Stimulated activated naive CD8-positive, alpha-beta T cell treated with anti-CD3 and anti-CD28 coated beads, Interleukin-15, amount 100 ng/mL, for 72 hours (primary cell): Measurements from ENCODE around the gene DGKE.

Source experiments
- ATAC-seq: fragments of 150-1000 bp; cut with Tn5 transposase; 2 replicates; pipeline ENCODE4 v1.10.0; 2021; ENCODE audit warnings: mild to moderate bottlenecking, moderate library complexity
- DNase-seq, 2 donors: peaks; one replicate each; pipeline ENCODE4 v3.0.0; 2021 to 2022
- H3K27ac Mint-ChIP-seq, 2 donors: one replicate each; pipeline ENCODE4 v1.8.0; 2022; ENCODE audit warnings: mild to moderate bottlenecking in 2 of 2, mixed read lengths in 2 of 2, moderate library complexity in 2 of 2
- H3K27me3 Mint-ChIP-seq: one replicate; pipeline ENCODE4 v1.8.0; 2022; ENCODE audit warnings: mixed read lengths
- H3K4me1 Mint-ChIP-seq: one replicate; pipeline ENCODE4 v1.8.0; 2022; ENCODE audit warnings: mild to moderate bottlenecking, mixed read lengths
- H3K4me3 Mint-ChIP-seq, 2 donors: one replicate each; pipeline ENCODE4 v1.8.0; 2022; ENCODE audit warnings: mild to moderate bottlenecking in 2 of 2, mixed read lengths in 2 of 2, moderate library complexity in 1 of 2
- H3K9me3 Mint-ChIP-seq, 2 donors: one replicate each; pipeline ENCODE4 v1.8.0; 2022; ENCODE audit warnings: mixed read lengths in 2 of 2

The DGKE gene

DNA sequence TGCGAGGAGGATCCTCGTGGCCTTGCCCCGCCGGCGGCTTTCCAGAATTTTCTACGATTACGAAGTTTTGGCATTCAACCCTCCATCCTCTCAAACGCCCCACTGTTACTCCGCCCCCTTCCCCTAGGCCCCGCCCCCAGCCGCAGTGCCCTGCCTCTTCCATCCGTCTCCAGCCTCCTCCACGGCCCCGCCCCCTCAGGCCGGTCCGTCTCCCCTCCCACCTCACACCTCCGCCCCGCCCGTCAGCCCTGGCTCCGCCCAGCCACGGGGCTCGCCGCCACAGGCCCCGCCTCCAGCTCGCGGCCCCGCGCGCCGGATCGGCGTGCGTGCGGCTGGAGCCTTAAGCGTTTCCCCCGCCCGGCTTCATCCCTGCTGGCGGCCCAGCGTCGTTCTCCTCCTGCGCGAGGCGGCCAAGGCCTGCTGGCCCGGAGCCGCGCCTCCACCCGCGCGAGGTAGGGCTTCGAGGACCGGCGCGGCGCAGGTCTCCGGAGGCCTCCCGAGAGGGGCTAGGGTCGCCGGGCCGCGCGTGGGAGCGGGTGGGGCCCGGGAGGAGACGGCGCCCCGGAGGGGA lies at the start of gene DGKE, which contains the start of gene C17orf67:
Gene DGKE (plus strand): TSS at position 343 of the 571 bp plus-strand sequence. CDS start 645 bp downstream, outside the sequence.
Gene C17orf67 (minus strand): TSS at position 112 of the 571 bp plus-strand sequence. CDS start 18,110 bp downstream, outside the sequence.
- H3K4me3 Mint-ChIP-seq, result peak within 1 kb of the TSS; percentile 96
- DNase-seq (peak; percentile 98 to 99), ATAC-seq (peak; percentile 86)
- H3K27me3 Mint-ChIP-seq, result no peaks in the 10 kb centered on the region
- peaks cover 77% of the 10 kb centered on the region for H3K4me1 Mint-ChIP-seq
- peak within 1 kb of the TSS; percentile 93 to 98 for H3K27ac Mint-ChIP-seq
- no peaks in the 10 kb centered on the region for H3K9me3 Mint-ChIP-seq

DNA sequence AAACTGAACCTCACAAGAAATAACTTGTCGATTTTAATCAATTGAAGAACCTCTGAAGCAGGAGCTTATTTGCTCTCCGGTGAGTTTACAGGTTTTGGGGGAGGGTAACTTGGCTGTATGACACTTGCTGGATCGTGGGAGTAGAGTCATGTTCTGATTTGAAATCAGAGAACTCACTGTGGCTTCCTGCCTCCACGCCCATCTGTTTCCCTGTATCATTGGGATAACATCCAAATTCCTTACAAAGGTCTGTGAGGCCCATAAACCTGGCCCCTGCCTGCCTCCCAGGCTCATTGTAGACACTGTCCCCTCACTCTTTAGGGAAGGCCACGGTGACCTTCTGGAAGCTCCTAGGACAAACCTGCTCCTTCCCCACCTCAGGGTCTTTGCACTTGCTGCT lies 48.5 kb upstream of the DGKE start:
- H3K4me3 Mint-ChIP-seq, result peak overlapping the region; percentile 9 to 75
- H3K27ac Mint-ChIP-seq, result peak overlapping the region; percentile 99
- peaks cover 7% of the 10 kb centered on the region for H3K27me3 Mint-ChIP-seq
- ATAC-seq (no peak), DNase-seq (no peak)
- H3K4me1 Mint-ChIP-seq, result peaks cover 59% of the 10 kb centered on the region
- peaks cover 0 to under 1% of the 10 kb centered on the region in 2 donors for H3K9me3 Mint-ChIP-seq

- Mint-ChIP-seq H3K27me3 (peaks cover 7% of the 10 kb centered on the region), H3K4me1 (peaks cover 54% of the 10 kb centered on the region), H3K4me3 (peak overlapping the region; percentile 75), H3K27ac (peak overlapping the region; percentile 99), H3K9me3 (peaks cover 0 to 8% of the 10 kb centered on the region in 2 donors)
- DNase-seq, result no peak
- ATAC-seq, result no peak
Measured at GRCh38 chr17:56785997-56786680, 47.8 kb upstream of the DGKE start.

GRCh38 chr17:56786989-56787482 lies 46.9 kb upstream of the DGKE start:
- peak; percentile 67 to 86 for DNase-seq
- Mint-ChIP-seq H3K27me3 (peaks cover 1% of the 10 kb centered on the region), H3K4me1 (peaks cover 51% of the 10 kb centered on the region), H3K4me3 (peak overlapping the region; percentile 75), H3K9me3 (peaks cover under 1 to 10% of the 10 kb centered on the region in 2 donors), H3K27ac (peak overlapping the region; percentile 99)
- ATAC-seq, result peak; percentile 100

DNA sequence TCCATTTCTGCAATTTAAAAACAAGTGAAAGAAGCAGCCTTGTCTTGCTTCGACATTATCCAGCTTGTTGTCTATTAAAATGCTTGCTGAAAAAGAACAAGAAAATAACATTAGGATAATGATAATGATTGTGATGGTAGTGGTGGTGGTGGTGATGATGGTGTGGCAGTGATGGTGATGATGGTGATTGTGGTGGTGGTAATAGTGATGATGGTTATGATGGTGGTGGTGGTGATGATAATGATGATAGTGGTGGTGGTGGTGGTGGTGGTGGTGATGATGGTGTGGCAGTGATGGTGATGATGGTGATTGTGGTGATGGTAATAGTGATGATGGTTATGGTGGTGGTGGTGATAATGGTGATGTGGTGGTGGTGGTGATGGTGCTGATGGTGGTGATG lies 41.7 kb upstream of the DGKE start:
- Mint-ChIP-seq H3K4me3 (no peak overlapping the region), H3K4me1 (peaks cover 15% of the 10 kb centered on the region), H3K9me3 (peaks cover 7 to 21% of the 10 kb centered on the region in 2 donors), H3K27ac (peak overlapping the region; percentile 67 to 81), H3K27me3 (no peaks in the 10 kb centered on the region)
- ATAC-seq, result no peak
- DNase-seq, result no peak

DNA sequence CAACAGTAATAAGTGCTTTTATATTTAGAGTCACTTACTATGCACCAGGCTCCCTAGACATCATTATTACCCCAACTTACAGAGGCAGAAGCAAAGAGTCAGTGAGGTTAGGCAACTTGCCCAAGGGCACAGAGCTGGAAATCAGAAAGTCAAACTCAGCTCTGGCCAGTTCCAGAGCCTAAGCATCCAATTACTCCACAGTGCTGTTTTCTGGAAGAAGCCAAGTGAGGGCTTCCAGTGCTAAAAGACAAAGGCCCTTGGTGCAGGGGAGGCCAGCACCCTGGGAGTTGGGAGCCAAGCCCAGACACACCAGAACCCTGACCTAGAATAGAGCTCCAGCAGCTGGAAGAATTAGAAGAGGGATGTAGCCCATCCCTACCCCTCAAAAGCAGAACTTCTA lies 40.4 kb upstream of the DGKE start:
- no peak for ATAC-seq
- DNase-seq, result no peak
- H3K27ac Mint-ChIP-seq, result peak overlapping the region in 1 of 2 donors; percentile 31
- H3K4me1 Mint-ChIP-seq, result peaks cover 6% of the 10 kb centered on the region
- no peaks in the 10 kb centered on the region for H3K27me3 Mint-ChIP-seq
- H3K9me3 Mint-ChIP-seq, result peaks cover 7 to 21% of the 10 kb centered on the region in 2 donors
- H3K4me3 Mint-ChIP-seq, result no peak overlapping the region

DNA sequence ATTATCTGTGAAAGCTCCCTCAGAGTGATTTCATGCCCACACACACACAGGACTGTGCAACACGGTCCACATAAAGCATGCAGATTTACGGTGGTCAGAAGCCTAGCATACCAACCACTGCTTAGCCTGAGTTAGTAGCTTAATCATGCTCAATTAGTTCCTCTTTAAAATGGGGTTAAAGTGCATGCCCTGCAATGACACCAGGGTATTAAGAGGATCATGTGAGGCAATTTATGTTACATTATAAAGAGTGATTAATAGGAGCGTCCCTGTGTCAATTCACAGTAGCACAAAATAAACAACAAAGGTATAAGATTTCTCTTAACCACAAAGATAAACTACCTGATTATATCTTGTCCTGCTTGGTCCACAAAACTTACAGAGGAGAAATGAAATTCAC lies 40.0 kb upstream of the DGKE start:
- Mint-ChIP-seq H3K9me3 (peaks cover 7 to 21% of the 10 kb centered on the region in 2 donors), H3K4me1 (peaks cover 3% of the 10 kb centered on the region), H3K4me3 (no peak overlapping the region), H3K27me3 (no peaks in the 10 kb centered on the region), H3K27ac (no peak overlapping the region)
- ATAC-seq, result no peak
- no peak for DNase-seq

DNA sequence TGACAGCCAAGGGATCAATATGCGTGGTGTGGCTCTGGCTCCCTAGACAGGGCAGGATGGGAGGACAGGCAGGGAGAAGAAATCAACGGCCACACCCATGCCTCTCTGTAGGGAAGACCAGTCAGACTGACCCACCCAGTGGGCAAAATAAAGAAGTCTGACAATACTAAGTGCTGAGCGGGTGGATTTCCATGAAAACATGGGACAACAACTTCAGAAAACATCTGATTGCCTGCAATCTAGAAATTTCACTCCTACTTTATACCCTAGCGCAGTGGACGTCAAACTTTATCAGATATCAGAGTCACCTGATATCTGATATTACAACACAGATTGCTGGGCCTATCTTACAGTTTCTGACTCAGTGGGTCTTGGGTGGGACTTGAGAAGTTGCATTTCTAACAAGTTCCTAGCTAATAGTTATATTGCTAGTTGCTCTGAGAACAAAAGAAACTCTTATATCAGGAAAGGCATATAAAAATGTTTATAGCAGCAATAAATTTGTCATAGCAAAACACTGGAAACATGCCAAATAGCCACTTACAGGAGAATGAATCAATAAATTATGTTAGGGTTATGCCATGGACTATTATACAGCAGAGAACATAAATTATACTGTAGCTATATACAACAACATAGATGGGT lies 38.6 kb upstream of the DGKE start:
- no peaks in the 10 kb centered on the region for H3K4me1 Mint-ChIP-seq
- H3K27ac Mint-ChIP-seq, result no peak overlapping the region
- no peak for DNase-seq
- no peak overlapping the region for H3K4me3 Mint-ChIP-seq
- peaks cover 7 to 21% of the 10 kb centered on the region in 2 donors for H3K9me3 Mint-ChIP-seq
- no peak for ATAC-seq
- H3K27me3 Mint-ChIP-seq, result no peaks in the 10 kb centered on the region

- Mint-ChIP-seq H3K9me3 (peaks cover 7 to 13% of the 10 kb centered on the region in 2 donors), H3K27ac (no peak overlapping the region), H3K4me1 (no peaks in the 10 kb centered on the region), H3K4me3 (no peak overlapping the region), H3K27me3 (no peaks in the 10 kb centered on the region)
- ATAC-seq (no peak), DNase-seq (no peak)
Measured at GRCh38 chr17:56796536-56796935, 37.4 kb upstream of the DGKE start.

DNA sequence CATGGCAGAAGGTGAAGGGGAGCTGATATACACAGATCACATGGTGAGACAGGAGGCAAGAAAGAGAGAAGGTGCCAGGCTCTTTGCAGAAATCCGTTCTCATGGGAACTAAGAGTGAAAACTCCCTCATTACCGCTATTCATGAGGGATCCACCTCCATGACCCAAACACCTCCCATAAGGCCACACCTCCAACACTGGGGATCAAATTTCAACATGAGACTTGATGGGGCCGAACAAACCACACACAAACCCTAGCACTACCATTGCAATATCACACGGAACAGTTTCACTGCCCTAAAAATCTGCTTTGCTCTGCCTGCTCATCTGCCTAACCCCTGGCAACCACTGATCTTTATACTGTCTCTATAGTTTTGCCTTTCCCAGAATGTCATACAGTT lies 35.0 kb upstream of the DGKE start:
- Mint-ChIP-seq H3K27me3 (no peaks in the 10 kb centered on the region), H3K9me3 (no peaks in the 10 kb centered on the region), H3K27ac (peak overlapping the region in 1 of 2 donors; percentile 30), H3K4me1 (no peaks in the 10 kb centered on the region), H3K4me3 (no peak overlapping the region)
- DNase-seq (no peak), ATAC-seq (no peak)

GRCh38 chr17:56801459-56802178 lies 32.3 kb upstream of the DGKE start:
- Mint-ChIP-seq H3K27me3 (no peaks in the 10 kb centered on the region), H3K4me3 (no peak overlapping the region), H3K27ac (no peak overlapping the region), H3K9me3 (no peaks in the 10 kb centered on the region), H3K4me1 (no peaks in the 10 kb centered on the region)
- DNase-seq (no peak), ATAC-seq (no peak)

DNA sequence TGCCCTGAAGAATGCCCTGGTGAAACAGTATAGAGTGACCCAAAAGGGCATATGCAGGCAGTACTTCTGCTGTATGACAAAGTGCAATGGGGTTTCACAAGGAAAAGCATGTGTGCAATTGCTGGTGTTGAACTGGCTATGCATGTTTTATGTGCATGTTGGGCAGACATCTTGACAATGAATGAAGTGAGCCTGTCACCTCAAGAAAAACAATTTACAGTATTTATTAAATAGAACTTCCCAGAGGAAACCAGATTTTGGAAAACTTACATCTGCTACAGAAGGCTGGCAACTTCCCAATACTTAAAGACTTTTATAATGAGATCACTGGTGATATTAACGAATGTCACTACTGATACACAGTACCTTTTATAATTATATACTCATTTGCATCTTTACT lies 30.9 kb upstream of the DGKE start:
- Mint-ChIP-seq H3K27ac (no peak overlapping the region), H3K9me3 (no peaks in the 10 kb centered on the region), H3K4me1 (no peaks in the 10 kb centered on the region), H3K4me3 (no peak overlapping the region), H3K27me3 (no peaks in the 10 kb centered on the region)
- DNase-seq (no peak), ATAC-seq (no peak)

- Mint-ChIP-seq H3K9me3 (no peaks in the 10 kb centered on the region), H3K27me3 (no peaks in the 10 kb centered on the region), H3K27ac (no peak overlapping the region), H3K4me1 (no peaks in the 10 kb centered on the region), H3K4me3 (no peak overlapping the region)
- ATAC-seq (no peak), DNase-seq (no peak)
Measured at GRCh38 chr17:56804454-56804853, 29.5 kb upstream of the DGKE start.

DNA sequence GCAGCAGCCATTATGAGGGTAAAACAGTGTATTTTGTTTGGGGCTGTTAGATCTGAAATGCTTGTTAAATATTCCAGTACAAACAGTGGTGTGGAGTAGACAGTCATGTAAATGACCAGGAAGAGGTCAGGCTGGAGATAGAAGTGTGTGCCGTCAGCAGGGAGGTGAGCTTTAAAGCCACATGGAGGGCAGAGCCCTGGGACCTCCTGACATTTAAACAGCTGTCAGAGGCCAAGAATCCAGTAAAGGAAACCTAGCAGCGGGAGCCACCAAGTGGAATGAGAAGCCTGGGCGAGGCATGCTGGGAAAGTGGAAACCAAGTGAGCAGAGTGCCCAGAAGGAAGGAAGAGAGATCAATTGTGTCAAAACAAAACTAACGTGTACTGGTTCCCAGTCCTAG lies 27.0 kb upstream of the DGKE start:
- no peaks in the 10 kb centered on the region for H3K27me3 Mint-ChIP-seq
- no peak for DNase-seq
- H3K4me3 Mint-ChIP-seq, result no peak overlapping the region
- no peaks in the 10 kb centered on the region for H3K4me1 Mint-ChIP-seq
- H3K9me3 Mint-ChIP-seq, result no peaks in the 10 kb centered on the region
- no peak for ATAC-seq
- H3K27ac Mint-ChIP-seq, result peak overlapping the region in 1 of 2 donors; percentile 23

DNA sequence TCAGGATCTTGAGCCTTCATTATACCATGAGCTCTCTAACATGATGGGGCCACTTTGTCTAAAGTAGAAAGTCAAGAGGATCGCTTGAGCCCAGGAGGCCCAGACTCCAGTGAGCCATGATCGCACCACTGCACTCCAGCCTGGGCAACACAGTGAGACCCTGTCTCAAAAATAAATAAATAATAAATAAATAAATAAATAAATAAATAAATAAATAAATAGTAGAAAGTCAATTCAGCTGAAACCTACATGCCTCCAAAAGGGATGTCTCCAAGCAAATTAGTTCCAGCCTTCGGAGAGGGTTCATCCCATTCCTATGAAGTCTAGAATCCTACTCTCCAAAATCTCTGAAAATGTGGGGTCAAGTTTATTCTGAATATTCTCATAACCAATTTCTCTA lies 26.2 kb upstream of the DGKE start:
- H3K4me1 Mint-ChIP-seq, result no peaks in the 10 kb centered on the region
- H3K27me3 Mint-ChIP-seq, result peaks cover 6% of the 10 kb centered on the region

More for the DNA sequence above, 26.2 kb upstream of the DGKE start:
- no peak for DNase-seq
- H3K27ac Mint-ChIP-seq, result no peak overlapping the region
- H3K9me3 Mint-ChIP-seq, result no peaks in the 10 kb centered on the region
- ATAC-seq, result no peak
- no peak overlapping the region for H3K4me3 Mint-ChIP-seq
